K562 (cell line): ENCODE results near the gene DYNLT2B. TPM values are rescaled to one million over a fixed set of nuclear protein-coding genes. Genes with fewer than 3 reads are reported as not detected.

Experiments used
- ATF1 ChIP-seq, 2 experiments: fragments of 450-650 bp in 1 of 2; IDR thresholded peaks; 2 replicates each; pipeline ENCODE4 v1.6.1; 2016; ENCODE audit warnings: missing compliant biosample characterization in 1 of 2, missing genetic modification characterization in 1 of 2
- CREB1 ChIP-seq, 2 experiments: sonication (generic) in 1 of 2; formaldehyde crosslinking in 1 of 2; IDR thresholded peaks; 2 replicates each; pipeline versions ENCODE4 v1.6.1 to v1.8.0; 2012 to 2022; ENCODE audit warnings: inconsistent platforms in 1 of 2, mild to moderate bottlenecking in 1 of 2, missing genetic modification reagents in 1 of 2, moderate library complexity in 1 of 2
- CTBP1 ChIP-seq: fragments of 450-650 bp; IDR thresholded peaks from 2 replicates; pipeline ENCODE4 v1.6.1; 2016; ENCODE audit warnings: borderline replicate concordance
- ELF2 ChIP-seq: fragments of 250-450 bp; sonication (Bioruptor Pico); IDR thresholded peaks from 2 replicates; pipeline ENCODE4 v1.5.0; 2021; ENCODE audit warnings: mild to moderate bottlenecking
- GTF2F1 ChIP-seq: IDR thresholded peaks from 2 replicates; pipeline ENCODE4 v1.6.1; 2011; ENCODE audit warnings: low read depth, low read length, improper control_type of control experiment
- KDM5B ChIP-seq: fragments of 200-600 bp; sonication (generic); IDR thresholded peaks from 2 replicates; pipeline ENCODE4 v1.6.1; 2012; ENCODE audit warnings: low read depth, mild to moderate bottlenecking, moderate library complexity, low read length, control low read depth, inconsistent platforms; ENCODE audit not compliant: insufficient replicate concordance
- KLF6 ChIP-seq: fragments of 250-450 bp; sonication (Bioruptor Pico); IDR thresholded peaks from 2 replicates; pipeline ENCODE4 v1.4.0; 2020; ENCODE audit warnings: mild to moderate bottlenecking, moderate library complexity, borderline replicate concordance
- NCOA4 ChIP-seq: fragments of 450-650 bp; IDR thresholded peaks from 2 replicates; pipeline ENCODE4 v1.6.1; 2018; ENCODE audit warnings: mild to moderate bottlenecking; ENCODE audit not compliant: partially characterized antibody
- PML ChIP-seq: IDR thresholded peaks from 2 replicates; pipeline ENCODE4 v1.6.1; 2012; ENCODE audit warnings: low read length, inconsistent platforms
- RFX1 ChIP-seq: fragments of 450-650 bp; IDR thresholded peaks from 2 replicates; pipeline ENCODE4 v1.6.1; 2016; ENCODE audit warnings: mild to moderate bottlenecking, moderate library complexity
- YY1 ChIP-seq, 3 experiments: IDR thresholded peaks; 2 replicates each; pipeline ENCODE4 v1.6.1; 2011; ENCODE audit warnings: low read length in 2 of 3, mild to moderate bottlenecking in 2 of 3, moderate library complexity in 2 of 3, borderline replicate concordance in 1 of 3, control low read depth in 1 of 3, low read depth in 1 of 3; ENCODE audit not compliant: insufficient read depth in 3 of 3, insufficient replicate concordance in 2 of 3, control insufficient read depth in 1 of 3, insufficient read length in 1 of 3; ENCODE audit errors: extremely low read depth in 1 of 3
- ZNF232 ChIP-seq: sonication (generic); formaldehyde crosslinking; IDR thresholded peaks from 2 replicates; pipeline ENCODE4 v1.8.0; 2022; ENCODE audit warnings: mild to moderate bottlenecking, missing genetic modification reagents
- polyA plus RNA-seq, 8 experiments: library from polyadenylated mRNA; depleted of rRNA in 4 of 8; stranded (reverse) in 5 of 8; unstranded in 3 of 8; fragments of >200 nt; fragmentation: Nextera tagmentation in 2 of 8; fragmentation: Illumina TruSeq in 1 of 8; extraction: Ambion mirVana in 2 of 8; extraction: Trizol in 1 of 8; gene quantifications; 2 replicates each; pipeline versions ENCODE4 v1.2.1 to v1.2.3, GENCODE V29; 2011 to 2014; ENCODE audit warnings: inconsistent platforms in 1 of 8, missing spikeins in 1 of 8
- total RNA-seq, 7 experiments: library from RNA; depleted of rRNA in 6 of 7; stranded (reverse); fragments of >200 nt in 6 of 7; fragmentation: Illumina TruSeq in 2 of 7; extraction: Trizol in 2 of 7; gene quantifications; 2 replicates each; pipeline versions ENCODE4 v1.2.1 to v1.2.3, GENCODE V29; 2011 to 2021; ENCODE audit warnings: low replicate concordance in 1 of 7
- TF ChIP-seq, protein P1 (sequence below), 2 experiments: fragments of 450-650 bp; conservative IDR thresholded peaks; 2 replicates each; pipeline ENCODE4 v1.6.1; 2017; ENCODE audit warnings: mild to moderate bottlenecking in 2 of 2, moderate library complexity in 2 of 2
- TF ChIP-seq, protein P2 (sequence below): sonication (generic); formaldehyde crosslinking; IDR thresholded peaks from 2 replicates; pipeline ENCODE4 v1.4.0; 2020; ENCODE audit warnings: mild to moderate bottlenecking, missing genetic modification reagents
- TF ChIP-seq, protein P3 (sequence below), 2 experiments: fragments of 200-800 bp in 1 of 2; sonication (Bioruptor generic) in 1 of 2; sonication (generic) in 1 of 2; formaldehyde crosslinking in 1 of 2; IDR thresholded peaks in 1 of 2; conservative IDR thresholded peaks in 1 of 2; 2 replicates each; pipeline versions ENCODE4 v1.5.0 to v1.6.1; 2016 to 2020; ENCODE audit warnings: missing compliant biosample characterization in 1 of 2, missing genetic modification characterization in 1 of 2, missing genetic modification reagents in 1 of 2
- TF ChIP-seq, protein P4 (sequence below): fragments of 250-450 bp; sonication (Bioruptor Pico); IDR thresholded peaks from 2 replicates; pipeline ENCODE4 v1.4.0; 2020; ENCODE audit warnings: mild to moderate bottlenecking

The DYNLT2B gene
- total and polyA plus RNA-seq, 9 of the 15 experiments (the other 6 are each of a cell fraction or from before 2014, with no cell fraction given) = 6.5 to 19.9 (median 8.7) TPM

DNA sequence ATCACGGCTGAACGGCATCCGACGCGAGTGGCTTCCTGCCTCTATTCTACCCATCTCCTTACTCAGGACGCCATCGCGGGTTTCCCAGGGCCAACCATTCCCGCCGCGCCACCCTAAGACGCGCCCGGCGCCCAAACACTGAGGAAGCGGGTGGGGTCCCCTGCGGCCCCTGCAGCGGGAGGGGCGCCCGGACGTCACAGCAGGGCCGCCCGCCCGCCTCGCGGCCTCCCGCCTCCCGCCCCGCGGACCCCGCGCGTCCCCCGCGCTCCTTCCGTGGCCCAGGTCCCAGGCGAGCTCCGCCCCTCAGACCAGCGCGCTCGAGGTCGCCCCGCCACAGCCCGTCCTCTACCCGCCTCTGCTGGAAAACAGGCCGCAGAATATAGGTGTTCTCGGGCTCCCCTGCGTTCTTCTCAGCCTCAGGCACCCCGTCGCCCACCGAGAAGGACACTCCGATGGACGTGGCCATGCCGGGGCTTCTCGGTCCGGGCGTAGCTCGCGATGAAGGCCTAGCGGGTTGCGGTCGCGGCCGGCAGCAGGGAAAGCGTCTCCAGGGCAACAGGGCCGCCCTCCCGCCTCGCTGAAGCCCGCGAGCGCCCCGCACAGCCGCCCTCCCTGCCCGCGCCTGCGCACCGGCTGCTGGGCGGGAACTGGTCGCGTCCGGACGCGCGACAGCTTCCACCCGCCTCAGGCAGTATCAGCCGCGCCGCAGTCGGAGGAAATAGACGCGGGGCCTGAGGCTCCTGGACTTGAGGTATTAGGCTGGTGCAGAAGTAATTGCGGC lies at the start of gene DYNLT2B (continued):
- no peak for TF ChIP-seq ELF2 (CRISPR knock-in tag)
- TF ChIP-seq, protein P1, sequence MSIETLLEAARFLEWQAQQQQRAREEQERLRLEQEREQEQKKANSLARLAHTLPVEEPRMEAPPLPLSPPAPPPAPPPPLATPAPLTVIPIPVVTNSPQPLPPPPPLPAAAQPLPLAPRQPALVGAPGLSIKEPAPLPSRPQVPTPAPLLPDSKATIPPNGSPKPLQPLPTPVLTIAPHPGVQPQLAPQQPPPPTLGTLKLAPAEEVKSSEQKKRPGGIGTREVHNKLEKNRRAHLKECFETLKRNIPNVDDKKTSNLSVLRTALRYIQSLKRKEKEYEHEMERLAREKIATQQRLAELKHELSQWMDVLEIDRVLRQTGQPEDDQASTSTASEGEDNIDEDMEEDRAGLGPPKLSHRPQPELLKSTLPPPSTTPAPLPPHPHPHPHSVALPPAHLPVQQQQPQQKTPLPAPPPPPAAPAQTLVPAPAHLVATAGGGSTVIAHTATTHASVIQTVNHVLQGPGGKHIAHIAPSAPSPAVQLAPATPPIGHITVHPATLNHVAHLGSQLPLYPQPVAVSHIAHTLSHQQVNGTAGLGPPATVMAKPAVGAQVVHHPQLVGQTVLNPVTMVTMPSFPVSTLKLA (conservative IDR thresholded peaks at IDR 0.05) = peak; percentile 62 to 91; a peak in 3 of 4 replicates
- TF ChIP-seq, protein P2, sequence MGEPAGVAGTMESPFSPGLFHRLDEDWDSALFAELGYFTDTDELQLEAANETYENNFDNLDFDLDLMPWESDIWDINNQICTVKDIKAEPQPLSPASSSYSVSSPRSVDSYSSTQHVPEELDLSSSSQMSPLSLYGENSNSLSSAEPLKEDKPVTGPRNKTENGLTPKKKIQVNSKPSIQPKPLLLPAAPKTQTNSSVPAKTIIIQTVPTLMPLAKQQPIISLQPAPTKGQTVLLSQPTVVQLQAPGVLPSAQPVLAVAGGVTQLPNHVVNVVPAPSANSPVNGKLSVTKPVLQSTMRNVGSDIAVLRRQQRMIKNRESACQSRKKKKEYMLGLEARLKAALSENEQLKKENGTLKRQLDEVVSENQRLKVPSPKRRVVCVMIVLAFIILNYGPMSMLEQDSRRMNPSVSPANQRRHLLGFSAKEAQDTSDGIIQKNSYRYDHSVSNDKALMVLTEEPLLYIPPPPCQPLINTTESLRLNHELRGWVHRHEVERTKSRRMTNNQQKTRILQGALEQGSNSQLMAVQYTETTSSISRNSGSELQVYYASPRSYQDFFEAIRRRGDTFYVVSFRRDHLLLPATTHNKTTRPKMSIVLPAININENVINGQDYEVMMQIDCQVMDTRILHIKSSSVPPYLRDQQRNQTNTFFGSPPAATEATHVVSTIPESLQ (CRISPR knock-in tag) = peak; percentile 93; the same call in 1 of the 2 replicates
- no peak for TF ChIP-seq NCOA4
- TF ChIP-seq CREB1 (IDR thresholded peaks at IDR 0.05) = peak; percentile 95
- TF ChIP-seq CREB1 (CRISPR knock-in tag; IDR thresholded peaks at IDR 0.05) = peak; percentile 94
- peak; percentile 68; the same call in 1 of the 2 replicates for TF ChIP-seq ATF1 (CRISPR knock-in tag; IDR thresholded peaks at IDR 0.05)
- peak; percentile 86 for TF ChIP-seq ATF1 (tag; IDR thresholded peaks at IDR 0.05)
- TF ChIP-seq CTBP1 = peak; percentile 90; the same call in 1 of the 2 replicates
- TF ChIP-seq YY1 (IDR thresholded peaks at IDR 0.05; ENCODE audit: borderline replicate concordance in 1 of 3, control insufficient read depth in 1 of 3, extremely low read depth in 1 of 3, insufficient read depth in 3 of 3, insufficient read length in 1 of 3, insufficient replicate concordance in 2 of 3, low read depth in 1 of 3, low read length in 2 of 3) = peak in 2 of 3 experiments; percentile 64 to 77
- peak; percentile 52 for TF ChIP-seq KDM5B
- peak; percentile 70; the same call in 1 of the 2 replicates for TF ChIP-seq PML
- TF ChIP-seq, protein P3, sequence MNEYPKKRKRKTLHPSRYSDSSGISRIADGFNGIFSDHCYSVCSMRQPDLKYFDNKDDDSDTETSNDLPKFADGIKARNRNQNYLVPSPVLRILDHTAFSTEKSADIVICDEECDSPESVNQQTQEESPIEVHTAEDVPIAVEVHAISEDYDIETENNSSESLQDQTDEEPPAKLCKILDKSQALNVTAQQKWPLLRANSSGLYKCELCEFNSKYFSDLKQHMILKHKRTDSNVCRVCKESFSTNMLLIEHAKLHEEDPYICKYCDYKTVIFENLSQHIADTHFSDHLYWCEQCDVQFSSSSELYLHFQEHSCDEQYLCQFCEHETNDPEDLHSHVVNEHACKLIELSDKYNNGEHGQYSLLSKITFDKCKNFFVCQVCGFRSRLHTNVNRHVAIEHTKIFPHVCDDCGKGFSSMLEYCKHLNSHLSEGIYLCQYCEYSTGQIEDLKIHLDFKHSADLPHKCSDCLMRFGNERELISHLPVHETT (CRISPR knock-in tag; conservative IDR thresholded peaks at IDR 0.05 in 1 of 2, IDR thresholded peaks at IDR 0.05 in 1 of 2) = peak in 1 of 2 experiments; percentile 54; a peak in 1 of 4 replicates
- TF ChIP-seq, protein P4, sequence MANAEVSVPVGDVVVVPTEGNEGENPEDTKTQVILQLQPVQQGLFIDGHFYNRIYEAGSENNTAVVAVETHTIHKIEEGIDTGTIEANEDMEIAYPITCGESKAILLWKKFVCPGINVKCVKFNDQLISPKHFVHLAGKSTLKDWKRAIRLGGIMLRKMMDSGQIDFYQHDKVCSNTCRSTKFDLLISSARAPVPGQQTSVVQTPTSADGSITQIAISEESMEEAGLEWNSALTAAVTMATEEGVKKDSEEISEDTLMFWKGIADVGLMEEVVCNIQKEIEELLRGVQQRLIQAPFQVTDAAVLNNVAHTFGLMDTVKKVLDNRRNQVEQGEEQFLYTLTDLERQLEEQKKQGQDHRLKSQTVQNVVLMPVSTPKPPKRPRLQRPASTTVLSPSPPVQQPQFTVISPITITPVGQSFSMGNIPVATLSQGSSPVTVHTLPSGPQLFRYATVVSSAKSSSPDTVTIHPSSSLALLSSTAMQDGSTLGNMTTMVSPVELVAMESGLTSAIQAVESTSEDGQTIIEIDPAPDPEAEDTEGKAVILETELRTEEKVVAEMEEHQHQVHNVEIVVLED (CRISPR knock-in tag) = peak; percentile 39
- 0 out of 2 replicates have a peak, but pooled peaks have one; percentile 22 for TF ChIP-seq GTF2F1
- TF ChIP-seq KLF6 (CRISPR knock-in tag) = no peak
- peak; percentile 94 for TF ChIP-seq RFX1
- no peak for TF ChIP-seq ZNF232
